LNCaP clone FGC (cell line): ENCODE results near the gene LOXHD1.

Source experiments
- DNase-seq: peaks from one replicate; pipeline ENCODE4 v3.0.0-alpha.2; 2011; ENCODE audit warnings: low read depth
- H3K4me3 ChIP-seq: 2 replicates; pipeline ENCODE4 v1.5.1; 2011; ENCODE audit warnings: mild to moderate bottlenecking, low read depth, low read length, control low read depth
- CTCF ChIP-seq: IDR thresholded peaks from 2 replicates; pipeline ENCODE4 v1.5.1; 2012; ENCODE audit warnings: mild to moderate bottlenecking; ENCODE audit not compliant: control insufficient read depth, insufficient read depth; ENCODE audit errors: extremely low read depth

LOXHD1 gene

GRCh38 chr18:46556590-46557206 is 100.3 kb downstream of the LOXHD1 start:
- no peak for TF ChIP-seq CTCF
- no peak overlapping the region for H3K4me3 ChIP-seq
- DNase-seq: no peak

GRCh38 chr18:46555724-46556123 is 101.3 kb downstream of the LOXHD1 start:
- peak; percentile 18 for DNase-seq
- no peak overlapping the region for H3K4me3 ChIP-seq
- peak; percentile 78 for TF ChIP-seq CTCF

- no peak for DNase-seq
- no peak for TF ChIP-seq CTCF
- H3K4me3 ChIP-seq: no peak overlapping the region
These were observed 101.8 kb downstream of the LOXHD1 start for GRCh38 chr18:46555213-46555612.

- DNase-seq: no peak
- H3K4me3 ChIP-seq: no peak overlapping the region
These were observed 102.5 kb downstream of the LOXHD1 start for GRCh38 chr18:46554406-46555080.

GRCh38 chr18:46550609-46551008 is 106.4 kb downstream of the LOXHD1 start:
- no peak overlapping the region for H3K4me3 ChIP-seq
- no peak for TF ChIP-seq CTCF
- DNase-seq: no peak

More at GRCh38 chr18:46554406-46555080, 102.5 kb downstream of the LOXHD1 start:
- no peak for TF ChIP-seq CTCF

- TF ChIP-seq CTCF: no peak
- no peak for DNase-seq
- no peak overlapping the region for H3K4me3 ChIP-seq
These were observed 109.5 kb downstream of the LOXHD1 start for GRCh38 chr18:46547520-46547919.
